GM19025 (cell line): Measurements from ENCODE around the gene PACSIN2.
A peak's percentile ranks its signal among the peaks of the same experiment; 100 is the strongest.

Source experiments
- ATAC-seq: cut with Tn5 transposase; IDR thresholded peaks from one replicate; pipeline ENCODE4 v1.9.1; 2021; ENCODE audit warnings: mild to moderate bottlenecking, low read depth, moderate library complexity; ENCODE audit not compliant: unreplicated experiment

PACSIN2 gene

DNA sequence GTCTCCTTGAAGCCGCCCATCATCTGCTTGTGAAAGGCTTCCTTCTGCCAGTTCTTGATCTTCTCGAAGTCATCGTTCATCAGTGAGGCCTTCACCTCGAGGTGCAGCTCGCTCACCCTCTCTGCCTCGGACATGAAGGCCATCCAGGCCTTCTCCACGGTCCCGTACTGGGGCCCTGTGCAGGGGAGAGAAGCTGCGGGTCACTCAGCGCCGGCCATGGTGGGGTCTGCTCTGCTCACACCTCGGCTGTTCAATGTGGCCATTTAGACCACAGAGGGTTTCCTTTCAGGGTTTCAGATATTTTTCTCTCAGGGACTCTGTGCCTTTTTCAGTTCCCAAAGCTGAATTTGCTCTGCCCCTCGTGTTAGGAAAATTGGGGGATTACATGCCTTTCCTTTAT lies 123.9 kb downstream of the PACSIN2 start:
- no peak for ATAC-seq

DNA sequence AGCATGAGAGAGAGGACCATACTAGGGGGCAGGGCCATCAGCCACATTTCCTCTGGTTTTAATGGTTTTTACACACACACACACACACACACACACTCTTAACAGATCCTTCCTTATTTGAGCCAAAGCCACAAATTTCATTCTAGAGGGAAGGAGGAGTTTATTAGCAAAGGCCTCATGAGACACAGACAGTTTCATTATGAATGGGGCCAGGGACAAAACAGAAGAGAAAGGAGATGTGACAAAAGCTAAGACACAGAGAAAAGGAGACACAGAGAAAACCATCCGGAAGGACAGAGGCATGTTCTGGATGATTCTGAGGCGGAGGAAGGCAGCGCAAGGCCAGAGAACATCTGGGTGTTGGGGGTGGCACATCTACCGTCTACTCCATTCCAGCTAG lies 125.6 kb downstream of the PACSIN2 start:
- peak; percentile 36 for ATAC-seq

DNA sequence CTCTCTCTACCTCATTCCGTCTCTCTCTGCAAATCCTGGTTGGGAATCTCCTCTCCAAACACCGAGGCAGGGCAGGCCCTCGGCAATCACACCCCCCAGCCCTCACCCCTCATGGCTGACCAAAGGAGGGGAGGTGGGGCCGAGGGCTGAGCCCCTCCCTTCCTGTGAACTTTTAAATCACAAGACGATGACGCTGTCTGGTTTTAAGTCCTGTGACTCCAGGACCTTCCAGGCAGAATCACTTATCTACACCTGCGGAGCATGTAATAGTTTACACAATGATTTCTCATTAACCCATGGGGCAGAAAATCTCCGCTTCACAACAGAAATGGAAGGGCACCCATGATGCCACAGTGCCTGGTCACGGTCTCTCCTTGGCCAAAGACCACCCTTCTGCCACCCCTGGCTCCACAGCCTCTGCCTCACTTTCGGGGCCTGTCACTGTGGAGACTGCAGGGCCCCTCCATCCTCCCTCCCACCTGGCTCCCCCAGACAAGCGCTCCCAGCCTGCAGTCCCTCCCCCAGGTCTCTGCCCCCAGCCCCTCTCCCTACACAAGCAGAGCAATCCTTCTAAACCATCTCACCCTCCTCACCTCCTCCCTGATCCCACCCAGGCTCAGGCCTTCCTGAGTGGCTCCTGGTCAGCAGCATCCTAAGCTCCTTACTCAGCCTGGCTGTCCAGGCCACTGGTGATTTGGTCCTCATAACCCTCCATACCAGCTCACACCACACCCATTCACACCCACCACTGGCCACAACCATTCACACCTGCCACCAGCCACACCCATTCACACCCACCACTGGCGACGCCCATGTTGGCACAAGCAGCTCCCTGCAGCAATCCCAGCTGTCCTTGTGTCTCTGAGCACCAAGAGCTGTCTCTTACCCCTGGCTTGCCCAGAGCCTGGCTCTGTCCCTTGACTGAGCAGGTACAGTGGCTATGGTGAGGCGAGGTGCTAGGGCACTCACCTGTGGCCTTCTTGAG lies 127.1 kb downstream of the PACSIN2 start:
- no peak for ATAC-seq

DNA sequence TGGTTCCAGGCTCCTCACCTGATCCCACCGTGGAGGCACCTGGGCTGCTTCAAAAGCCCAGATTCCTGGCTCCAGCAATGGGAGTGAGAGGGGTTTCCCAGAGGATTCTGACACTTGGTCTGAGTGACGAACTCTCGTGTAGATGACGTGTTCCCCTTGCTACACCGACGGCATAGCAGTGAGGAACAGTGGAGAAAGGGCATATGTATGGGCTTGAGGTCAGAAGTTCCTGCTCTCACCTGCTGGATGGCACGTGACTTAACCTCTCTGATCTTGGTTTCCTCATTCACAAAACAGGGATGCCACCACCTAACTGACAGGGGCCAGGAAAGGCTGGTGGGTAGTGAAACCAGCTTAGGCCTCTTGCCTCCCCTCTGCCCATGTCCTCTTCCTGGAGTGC lies 127.8 kb downstream of the PACSIN2 start:
- ATAC-seq = no peak

DNA sequence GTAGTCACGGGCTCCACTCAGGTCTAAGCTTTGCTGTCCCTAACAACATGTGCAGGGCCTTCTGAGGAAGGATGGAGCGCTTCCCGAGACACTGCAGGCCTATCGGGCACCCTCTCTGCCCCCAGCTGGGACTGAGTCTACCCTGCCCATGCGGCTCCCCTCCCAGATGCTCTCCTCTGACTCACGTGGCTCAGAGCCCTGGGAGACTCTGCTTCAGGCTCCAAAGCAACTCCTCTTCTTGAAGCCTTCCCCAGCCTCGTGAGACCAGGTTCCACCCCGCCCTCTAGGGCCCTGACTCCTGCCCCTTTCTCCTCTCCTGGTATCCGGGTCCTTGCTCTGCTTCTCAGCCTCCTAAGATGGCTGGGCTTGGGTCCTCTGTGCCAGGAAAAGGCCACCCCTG lies 129.5 kb downstream of the PACSIN2 start:
- ATAC-seq = no peak

DNA sequence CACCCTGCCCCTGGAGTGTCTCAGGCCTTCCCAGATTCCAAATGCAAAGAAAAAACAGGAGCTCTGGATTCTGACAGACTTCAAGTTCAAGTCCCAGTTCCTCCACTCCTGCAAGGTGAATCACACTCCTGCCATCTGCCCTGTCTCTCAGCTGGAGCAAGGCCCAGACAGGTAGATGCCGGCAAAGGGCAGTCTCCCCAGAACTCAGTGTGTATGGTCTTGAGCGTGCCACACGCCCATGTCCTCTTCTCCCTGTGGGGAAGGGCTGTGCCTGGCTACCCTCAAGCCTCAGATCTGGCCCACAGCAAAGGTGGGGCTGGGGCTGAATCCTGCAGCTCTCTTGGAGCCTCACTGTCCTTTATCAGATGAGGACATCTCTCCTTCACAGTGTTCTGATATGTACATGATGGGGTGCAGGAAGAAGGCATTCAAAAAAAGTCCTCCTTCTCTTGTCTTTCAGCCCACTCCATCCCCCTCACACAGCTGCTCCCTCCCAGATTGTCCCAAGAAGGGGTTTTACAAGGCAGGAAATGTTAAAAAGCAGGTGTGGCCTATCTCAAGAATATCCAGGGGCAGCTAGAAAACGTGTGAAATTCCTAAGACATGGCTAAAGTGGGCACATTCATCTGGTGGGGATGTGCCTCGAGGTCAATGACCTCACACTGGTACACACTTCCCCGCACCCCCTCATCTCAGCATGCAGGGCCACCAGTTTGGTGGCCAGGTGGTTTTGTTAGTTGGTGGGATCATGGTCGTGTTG lies 130.2 kb downstream of the PACSIN2 start:
- no peak for ATAC-seq

DNA sequence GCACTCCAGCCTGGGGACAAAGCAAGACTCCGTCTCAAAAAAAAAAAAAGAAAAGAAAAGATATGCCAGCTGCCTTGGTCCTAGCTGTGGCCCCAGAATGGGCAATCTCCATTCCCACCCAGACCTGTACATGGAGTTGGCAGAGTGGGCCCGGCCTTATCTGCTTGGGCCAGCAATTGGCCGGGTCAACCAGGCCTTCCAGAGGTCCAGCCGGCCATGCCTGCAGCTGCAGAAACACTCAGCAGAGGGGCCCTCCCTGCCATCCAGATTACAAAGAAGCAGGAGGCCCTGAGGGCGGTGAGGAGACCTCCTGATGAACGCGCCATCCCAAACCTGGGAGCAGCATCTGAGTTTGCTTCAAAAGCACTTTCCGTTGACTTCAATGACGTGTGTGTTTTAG lies 131.0 kb downstream of the PACSIN2 start:
- ATAC-seq = no peak

DNA sequence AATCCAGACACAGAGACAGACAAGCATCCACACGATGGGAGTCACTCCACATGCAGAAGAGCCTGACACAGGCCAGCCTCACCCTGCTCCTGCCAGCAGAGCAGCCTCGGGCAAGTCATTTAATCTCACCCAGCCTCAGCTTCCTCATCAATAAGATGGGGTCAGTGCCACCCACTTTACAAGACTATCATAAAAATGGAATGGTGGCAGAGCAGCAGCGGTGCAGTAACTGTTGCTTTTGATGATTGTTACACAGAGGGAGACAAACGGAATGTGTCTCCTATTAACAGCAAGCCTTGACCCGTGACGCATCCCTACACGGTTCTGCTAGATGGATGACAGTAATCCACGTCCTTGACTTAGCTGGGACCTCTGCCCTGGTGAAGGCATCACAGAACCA lies 131.8 kb downstream of the PACSIN2 start:
- ATAC-seq = no peak

DNA sequence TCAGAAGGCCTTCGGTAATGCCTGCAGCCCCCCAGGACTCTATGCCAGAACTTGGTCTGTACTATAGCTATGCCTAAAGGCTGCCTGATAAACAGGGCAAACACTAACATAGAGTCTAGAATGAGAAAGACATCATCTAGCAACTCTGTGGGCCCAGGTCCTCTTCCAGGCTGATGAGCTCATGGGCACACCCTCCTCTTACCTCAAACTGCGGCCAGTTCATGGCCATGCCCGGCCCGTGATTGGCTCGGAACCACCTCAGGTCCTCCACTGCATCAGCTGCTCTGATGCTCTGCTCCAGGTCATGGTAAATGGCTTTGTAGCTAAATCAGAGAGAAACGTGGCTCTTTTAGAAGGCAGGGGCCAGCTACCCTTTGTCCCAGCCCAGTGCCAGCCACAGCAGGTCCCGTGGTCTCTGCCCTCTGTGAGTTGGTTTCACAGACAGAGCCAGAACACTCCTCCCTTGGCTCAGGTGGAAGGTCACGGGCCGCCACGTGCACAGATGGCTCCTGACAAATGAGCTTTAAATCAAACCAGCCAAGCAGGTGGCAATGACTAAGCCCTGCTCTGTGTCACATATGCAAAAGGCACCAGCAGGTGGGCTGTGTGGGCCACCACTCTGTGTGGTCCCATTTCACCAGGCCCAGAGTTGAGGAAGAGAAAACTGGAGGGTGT lies 132.8 kb downstream of the PACSIN2 start:
- no peak for ATAC-seq

DNA sequence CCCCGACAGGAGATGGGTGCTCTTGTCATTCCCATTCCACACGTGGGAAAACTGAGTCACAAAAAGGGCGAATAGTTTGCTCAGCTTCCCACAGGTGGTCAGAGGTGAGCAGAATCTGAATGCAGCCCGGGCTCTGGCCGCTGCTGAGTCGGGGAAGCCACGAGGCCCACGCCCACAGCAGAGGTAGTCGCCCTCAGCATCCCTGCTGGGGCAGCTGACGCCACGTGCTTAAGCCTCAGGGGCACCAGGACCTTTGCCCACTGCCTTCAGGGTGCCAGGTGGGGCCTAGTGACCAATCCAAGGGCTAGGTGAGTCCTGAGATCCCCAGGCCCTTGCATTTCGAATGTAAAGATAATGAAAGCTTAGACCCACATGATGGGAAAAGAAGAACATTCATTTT lies 133.7 kb downstream of the PACSIN2 start:
- no peak for ATAC-seq

DNA sequence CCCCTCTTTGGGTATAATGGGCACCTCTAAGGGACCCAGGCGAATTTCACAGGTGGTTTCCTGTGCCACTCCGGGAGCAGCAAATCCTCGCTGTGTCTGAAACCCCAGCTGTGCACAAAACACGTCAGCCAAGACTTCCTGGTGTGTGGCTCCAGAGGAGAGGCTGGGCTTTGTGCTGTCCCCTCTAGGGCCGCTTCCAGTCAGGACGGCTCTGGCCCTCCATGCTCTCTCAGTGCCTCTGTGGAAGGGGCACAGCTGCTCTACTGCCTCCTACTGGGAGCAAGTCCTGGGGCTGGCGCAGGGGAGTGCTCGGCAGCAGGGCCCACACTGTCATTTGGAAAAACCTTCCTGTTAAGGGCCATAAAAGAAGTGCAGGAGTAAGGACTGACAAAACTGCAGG lies 134.1 kb downstream of the PACSIN2 start:
- ATAC-seq = no peak

DNA sequence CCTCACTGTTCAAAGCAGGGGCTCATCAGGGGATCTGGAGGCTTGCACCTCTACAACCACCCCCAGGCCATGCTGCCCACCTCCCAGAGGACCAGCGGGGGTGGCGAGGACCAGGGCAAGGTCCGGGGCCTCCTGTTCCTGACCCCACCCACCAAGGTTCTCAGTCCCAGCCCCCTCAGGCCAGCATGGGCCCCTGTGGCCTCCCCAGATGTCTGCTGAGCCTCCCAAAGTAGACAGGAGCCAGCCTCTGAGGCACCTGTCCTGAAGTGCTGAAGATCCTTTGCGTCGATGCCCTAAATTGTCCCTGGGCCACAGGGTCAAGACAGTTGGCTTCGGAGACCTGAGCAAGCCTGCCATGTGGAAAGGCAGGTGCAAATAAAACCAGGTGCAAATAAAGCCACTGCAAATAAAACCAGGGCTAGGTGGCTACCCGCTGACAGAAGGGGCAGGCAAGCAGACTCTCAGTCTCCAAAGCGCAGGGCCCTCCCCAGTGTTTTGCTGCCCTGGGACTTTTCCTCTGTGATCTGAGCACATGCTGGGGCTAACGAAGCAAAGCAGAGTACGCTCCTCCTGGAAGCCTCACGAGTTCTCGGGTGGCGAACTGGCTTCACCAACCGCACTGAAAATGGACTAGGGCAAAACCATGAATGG lies 135.5 kb downstream of the PACSIN2 start:
- no peak for ATAC-seq

DNA sequence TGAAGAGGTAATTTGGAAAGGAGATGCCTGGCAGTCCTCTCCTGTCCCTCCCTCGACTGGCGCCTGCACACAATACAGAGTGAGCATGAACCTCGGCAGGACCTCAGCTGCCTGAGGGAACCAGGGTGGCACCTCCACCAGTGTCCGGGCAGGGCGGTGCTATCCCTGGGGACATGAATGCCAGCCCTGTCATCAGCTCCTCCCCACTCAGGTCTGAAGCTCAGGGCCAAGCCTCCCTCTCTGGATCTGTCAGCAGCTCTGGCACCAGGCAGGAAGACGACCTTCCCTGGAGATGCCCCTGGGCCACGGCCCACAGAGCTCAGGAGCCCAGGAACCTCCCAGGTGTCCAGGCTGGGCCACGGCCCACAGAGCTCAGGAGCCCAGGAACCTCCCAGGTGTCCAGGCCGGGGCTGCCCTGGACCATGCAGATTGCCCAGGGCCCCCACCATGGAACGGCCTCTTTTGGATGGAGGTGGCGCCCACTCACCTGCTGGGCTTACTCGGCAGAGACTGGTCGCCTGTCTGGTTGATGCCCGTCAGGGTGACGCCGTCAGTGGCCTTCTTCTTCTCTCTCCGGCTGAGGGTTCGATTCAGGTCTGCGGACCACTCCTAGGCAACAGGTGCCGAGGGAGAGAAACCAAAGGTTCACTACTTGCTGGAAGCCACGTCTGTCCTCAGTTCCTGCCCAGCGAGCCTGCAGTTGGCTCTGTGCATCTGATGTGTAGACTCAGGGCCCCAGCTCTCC lies 136.2 kb downstream of the PACSIN2 start:
- no peak for ATAC-seq

DNA sequence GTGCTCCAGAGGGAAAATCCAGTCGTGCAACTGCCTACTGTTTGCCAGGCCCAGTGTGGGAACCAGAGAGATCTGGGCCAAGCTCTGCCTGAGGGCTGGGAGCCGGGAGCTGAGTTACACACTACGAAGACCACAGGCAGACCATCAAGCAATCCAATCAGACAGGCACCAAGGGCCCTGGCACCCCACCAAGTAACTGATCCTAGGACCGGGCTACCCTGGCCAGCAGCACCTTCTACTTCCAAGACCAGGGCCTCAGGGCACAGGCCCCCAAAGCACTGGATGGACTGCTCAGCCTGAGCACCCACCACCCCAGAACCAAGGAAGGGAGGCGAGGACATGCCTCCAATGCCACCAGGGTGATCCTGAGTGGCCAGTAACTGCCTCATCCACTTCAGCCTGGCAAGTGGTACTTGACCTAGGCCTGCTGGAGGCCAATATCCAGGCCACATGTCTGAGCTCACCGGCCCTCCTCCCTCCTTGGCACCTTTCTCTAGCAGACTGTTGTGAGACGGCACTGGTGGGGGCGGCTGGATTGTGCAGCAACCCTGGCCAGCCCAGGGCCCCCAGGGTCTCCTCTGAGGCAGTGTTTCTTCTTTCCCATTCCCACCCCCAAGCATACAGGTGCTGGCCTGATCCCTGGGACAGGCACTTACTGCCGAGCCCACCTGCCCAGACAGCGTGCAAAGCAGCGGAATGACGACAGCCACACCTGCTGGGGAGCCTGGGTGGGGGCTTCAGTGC lies 137.2 kb downstream of the PACSIN2 start:
- ATAC-seq = no peak

DNA sequence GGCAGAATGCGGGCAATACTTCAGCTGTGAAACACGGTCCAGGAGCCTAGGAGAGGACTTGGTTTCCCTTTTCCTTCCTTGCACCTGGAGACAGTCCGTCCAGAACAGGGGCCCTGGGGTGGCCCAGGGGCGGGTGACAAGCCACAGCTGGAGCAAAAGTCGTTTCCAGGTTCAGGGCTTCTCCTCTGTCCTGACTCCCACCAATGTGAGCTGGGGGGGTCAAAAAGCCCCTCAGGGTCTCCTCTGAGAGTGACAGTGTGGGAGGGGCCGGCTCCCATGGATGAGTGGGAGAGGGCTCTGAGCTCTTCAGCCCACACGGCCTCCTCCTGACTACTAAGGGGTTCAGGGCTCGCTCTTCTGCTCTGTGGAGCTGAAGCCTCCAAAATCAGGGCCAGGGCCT lies 137.8 kb downstream of the PACSIN2 start:
- no peak for ATAC-seq

DNA sequence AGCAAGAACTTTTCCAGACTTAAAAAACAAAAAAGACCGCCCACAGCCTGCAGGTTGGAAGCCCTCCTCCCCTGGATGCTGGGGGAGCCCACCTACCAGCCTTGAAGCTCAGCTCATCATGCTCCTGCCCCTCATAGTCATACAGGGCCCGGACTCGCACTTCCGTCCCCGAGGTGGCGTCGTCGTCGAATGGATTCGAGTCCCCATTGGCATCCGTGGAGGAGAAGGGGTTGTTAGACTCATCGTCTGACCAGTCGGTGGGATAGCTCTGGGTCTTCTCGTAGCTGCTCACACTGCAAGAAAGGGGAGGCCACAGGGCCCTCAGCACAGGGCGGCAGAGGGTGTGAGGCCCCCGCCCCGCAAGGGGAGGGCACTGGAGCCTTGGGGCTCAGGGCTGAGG lies 138.9 kb downstream of the PACSIN2 start:
- ATAC-seq = no peak

DNA sequence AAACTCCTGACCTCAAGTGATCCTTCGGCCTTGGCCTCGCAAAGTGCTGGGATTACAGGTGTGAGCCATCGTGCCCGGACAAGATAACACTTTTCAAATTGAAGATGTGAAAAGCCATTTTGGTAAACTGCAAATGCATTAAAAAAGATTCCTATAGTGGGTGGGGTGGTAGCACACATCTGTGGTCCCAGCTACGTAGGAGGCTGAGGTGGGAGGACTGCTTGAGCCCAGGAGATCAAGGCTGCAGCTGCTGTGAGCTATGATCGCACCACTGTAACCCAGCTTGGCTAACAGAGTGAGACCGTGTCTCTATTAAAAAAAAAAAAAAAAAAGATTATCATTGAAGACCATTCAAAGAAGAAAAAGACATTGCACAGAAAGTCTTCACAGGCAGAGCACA lies 140.9 kb downstream of the PACSIN2 start:
- no peak for ATAC-seq

DNA sequence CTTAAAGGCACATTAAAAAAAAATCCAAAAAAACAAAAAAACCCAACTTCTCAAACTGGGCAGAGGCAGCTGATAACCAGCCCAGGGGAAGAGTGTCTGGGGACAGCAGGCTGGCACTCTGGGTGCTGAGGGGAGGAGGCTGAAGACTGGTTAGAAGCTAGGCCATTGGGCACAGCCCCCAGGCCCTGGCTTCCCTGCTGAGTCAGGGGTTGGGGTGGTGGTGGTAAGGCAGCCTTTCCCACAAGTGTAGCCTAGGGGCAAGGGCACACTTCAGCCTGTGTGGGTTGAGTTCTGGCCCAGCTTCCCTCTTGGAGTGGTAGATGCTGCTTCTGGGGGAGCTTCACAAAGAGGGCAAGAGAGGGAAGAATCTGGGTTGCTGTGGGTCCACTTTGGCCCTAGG lies 141.6 kb downstream of the PACSIN2 start:
- no peak for ATAC-seq

DNA sequence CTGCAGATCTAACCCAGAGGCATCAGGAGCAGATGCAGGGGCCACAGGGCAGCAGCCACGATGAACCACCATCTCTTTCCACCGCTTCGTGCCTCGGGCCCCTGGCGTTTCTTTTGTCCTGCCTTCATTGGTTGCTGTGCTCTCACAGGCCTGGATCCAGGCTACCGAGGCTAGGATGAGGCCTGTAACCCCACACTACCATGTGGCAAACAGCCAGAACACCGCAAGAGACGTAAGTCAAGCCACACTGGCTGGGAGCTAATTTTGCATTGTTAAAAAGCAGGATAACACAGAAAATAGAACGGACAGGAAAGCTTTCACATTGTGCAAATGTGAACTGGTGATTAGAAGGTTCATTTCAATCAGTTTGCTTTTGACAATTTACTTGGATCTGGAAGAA lies 142.1 kb downstream of the PACSIN2 start:
- ATAC-seq = no peak
